Measurements from ENCODE around the gene KCNK15. TPM values are rescaled to one million over a fixed set of nuclear protein-coding genes. Genes with fewer than 3 reads are reported as not detected.

Gene KCNK15
- total RNA-seq, 1 donor from 2014 or later: 62.6 TPM

DNA sequence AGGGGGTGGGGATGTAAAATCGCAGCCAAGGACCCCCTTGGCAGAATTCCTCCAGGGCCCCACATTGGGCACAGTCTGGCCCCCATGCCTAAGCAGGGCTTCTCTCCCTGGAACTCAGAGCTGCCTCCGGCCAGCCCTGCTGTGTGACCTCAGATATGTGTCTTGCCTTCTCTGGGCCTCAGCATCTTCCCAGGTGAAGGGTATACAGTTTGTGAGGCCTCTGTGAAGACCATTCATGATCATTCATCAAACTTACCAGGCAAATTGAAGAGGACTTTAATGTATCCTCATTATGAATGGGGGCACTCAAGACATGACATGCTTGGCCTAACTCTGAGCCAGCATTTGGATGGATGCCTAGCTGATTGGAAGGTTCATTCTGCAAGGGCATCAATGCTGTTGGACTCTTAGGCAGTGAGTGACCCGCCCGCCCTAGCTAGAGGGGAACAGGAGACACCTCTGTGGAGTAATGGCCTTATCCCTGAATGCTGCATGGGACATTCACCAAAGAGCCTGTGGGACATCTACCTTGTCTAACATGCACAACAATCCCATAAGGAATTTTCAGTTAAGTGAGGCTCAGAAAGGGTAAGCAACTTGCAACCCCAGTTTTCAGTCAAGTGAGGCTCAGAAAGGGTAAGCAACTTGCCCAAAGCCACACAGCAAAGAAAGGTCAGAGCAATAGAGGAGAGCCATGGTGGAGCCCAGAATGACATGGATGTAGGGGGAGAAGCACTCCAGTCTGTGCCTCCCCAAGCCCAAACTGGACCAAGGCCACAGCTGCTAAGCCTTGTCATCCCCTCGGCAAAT, 30.0 kb upstream of the KCNK15 start:
- H3K27ac ChIP-seq: peak overlapping the region; percentile 82 to 86
- no peaks in the 10 kb centered on the region for H3K36me3 ChIP-seq
- TF ChIP-seq, protein P1, sequence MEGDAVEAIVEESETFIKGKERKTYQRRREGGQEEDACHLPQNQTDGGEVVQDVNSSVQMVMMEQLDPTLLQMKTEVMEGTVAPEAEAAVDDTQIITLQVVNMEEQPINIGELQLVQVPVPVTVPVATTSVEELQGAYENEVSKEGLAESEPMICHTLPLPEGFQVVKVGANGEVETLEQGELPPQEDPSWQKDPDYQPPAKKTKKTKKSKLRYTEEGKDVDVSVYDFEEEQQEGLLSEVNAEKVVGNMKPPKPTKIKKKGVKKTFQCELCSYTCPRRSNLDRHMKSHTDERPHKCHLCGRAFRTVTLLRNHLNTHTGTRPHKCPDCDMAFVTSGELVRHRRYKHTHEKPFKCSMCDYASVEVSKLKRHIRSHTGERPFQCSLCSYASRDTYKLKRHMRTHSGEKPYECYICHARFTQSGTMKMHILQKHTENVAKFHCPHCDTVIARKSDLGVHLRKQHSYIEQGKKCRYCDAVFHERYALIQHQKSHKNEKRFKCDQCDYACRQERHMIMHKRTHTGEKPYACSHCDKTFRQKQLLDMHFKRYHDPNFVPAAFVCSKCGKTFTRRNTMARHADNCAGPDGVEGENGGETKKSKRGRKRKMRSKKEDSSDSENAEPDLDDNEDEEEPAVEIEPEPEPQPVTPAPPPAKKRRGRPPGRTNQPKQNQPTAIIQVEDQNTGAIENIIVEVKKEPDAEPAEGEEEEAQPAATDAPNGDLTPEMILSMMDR (IDR thresholded peaks at IDR 0.05): no peak
- H3K4me1 ChIP-seq: peaks cover 27 to 54% of the 10 kb centered on the region in 2 donors
- H3K27me3 ChIP-seq: no peaks in the 10 kb centered on the region
- DNase-seq (ENCODE audit: low spot score in 2 of 2): no peak
- H3K9me3 ChIP-seq: no peaks in the 10 kb centered on the region
- intact Hi-C loops (cut with DNase I): no loop called here
- H3K4me3 ChIP-seq: peak overlapping the region; percentile 34 to 59

- Histone ChIP-seq H3K9me3 (no peaks in the 10 kb centered on the region), H3K27ac (peak overlapping the region; percentile 82 to 86), H3K4me1 (peaks cover 30 to 55% of the 10 kb centered on the region in 2 donors), H3K36me3 (no peaks in the 10 kb centered on the region), H3K27me3 (no peaks in the 10 kb centered on the region), H3K4me3 (peak overlapping the region; percentile 31 to 59)
- TF ChIP-seq, protein P1 (IDR thresholded peaks at IDR 0.05): no peak
- intact Hi-C loops (cut with DNase I): no loop called here
- no peak for DNase-seq (ENCODE audit: low spot score in 2 of 2)
Measured at GRCh38 chr20:44716309-44717106, 29.2 kb upstream of the KCNK15 start.

DNA sequence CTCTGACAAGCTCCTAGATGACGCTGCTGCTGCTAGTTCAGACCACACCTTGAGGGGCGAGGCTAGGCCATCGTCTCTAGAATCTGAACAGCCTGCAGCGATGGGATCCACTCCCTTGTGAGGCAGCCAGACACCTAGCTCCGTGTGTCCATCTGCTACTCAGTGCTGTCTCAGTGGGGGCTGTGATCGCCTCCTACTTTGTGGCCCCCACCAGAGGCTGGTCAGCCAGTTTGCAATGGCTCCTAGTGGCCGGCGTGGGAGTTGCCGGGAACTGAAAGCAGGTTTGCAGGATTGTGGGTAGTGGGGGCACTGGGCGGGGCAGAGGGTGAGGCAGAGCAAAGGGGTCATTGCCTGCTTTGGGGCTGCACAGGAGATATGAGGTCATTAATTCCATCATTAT, 27.7 kb upstream of the KCNK15 start:
- Histone ChIP-seq H3K36me3 (no peaks in the 10 kb centered on the region), H3K27ac (peak overlapping the region; percentile 78 to 86), H3K4me3 (no peak overlapping the region), H3K4me1 (peaks cover 32 to 60% of the 10 kb centered on the region in 2 donors), H3K9me3 (no peaks in the 10 kb centered on the region), H3K27me3 (no peaks in the 10 kb centered on the region)
- DNase-seq (ENCODE audit: low spot score in 2 of 2): no peak
- intact Hi-C loops (cut with DNase I): no loop called here
- TF ChIP-seq, protein P1 (IDR thresholded peaks at IDR 0.05): peak in 1 of 3 experiments; percentile 18

GRCh38 chr20:44719841-44720240, 25.8 kb upstream of the KCNK15 start:
- Histone ChIP-seq H3K27me3 (no peaks in the 10 kb centered on the region), H3K4me3 (no peak overlapping the region), H3K36me3 (peaks cover 3 to 4% of the 10 kb centered on the region in 2 donors), H3K9me3 (no peaks in the 10 kb centered on the region), H3K4me1 (peaks cover 28 to 53% of the 10 kb centered on the region in 2 donors), H3K27ac (peak overlapping the region; percentile 78 to 86)
- TF ChIP-seq, protein P1 (IDR thresholded peaks at IDR 0.05): no peak
- DNase-seq (ENCODE audit: low spot score in 2 of 2): no peak
- intact Hi-C loops (cut with DNase I): loop anchor here (2.0 kb wide), 1 partner anchor 27 kb away; no protein-coding TSS in a partner anchor

- Histone ChIP-seq H3K4me1 (peaks cover 23 to 47% of the 10 kb centered on the region in 2 donors), H3K36me3 (peaks cover 4 to 5% of the 10 kb centered on the region in 2 donors), H3K4me3 (no peak overlapping the region), H3K9me3 (no peaks in the 10 kb centered on the region), H3K27ac (peak overlapping the region; percentile 78 to 86), H3K27me3 (no peaks in the 10 kb centered on the region)
- DNase-seq (ENCODE audit: low spot score in 2 of 2): peak in 1 of 2 donors; percentile 83
- intact Hi-C loops (cut with DNase I): loop anchor here (2.0 kb wide), 1 partner anchor 28 kb away; no protein-coding TSS in a partner anchor
- TF ChIP-seq, protein P1 (IDR thresholded peaks at IDR 0.05): no peak
Measured at GRCh38 chr20:44720621-44720996, 25.1 kb upstream of the KCNK15 start.

All from ascending aorta (tissue), 2 donors.